SK-N-SH treated with all-trans-retinoic acid at 6 μM for 48 hours (cell line): ENCODE data around the gene KIAA0513.

Experiments
- ATAC-seq: fragments of 200-7000 bp; cut with Tn5 transposase; 3 replicates; pipeline ENCODE4 v1.9.1; 2020; ENCODE audit warnings: mild to moderate bottlenecking, moderate library complexity
- BACH2 ChIP-seq: fragments of 250-450 bp; sonication (Bioruptor Pico); IDR thresholded peaks from 2 replicates; pipeline ENCODE4 v1.9.0; 2021; ENCODE audit warnings: mild to moderate bottlenecking, borderline replicate concordance
- CSDC2 ChIP-seq: fragments of 250-450 bp; sonication (Bioruptor Pico); IDR thresholded peaks from 2 replicates; pipeline ENCODE4 v1.5.0; 2020; ENCODE audit warnings: mild to moderate bottlenecking, moderate library complexity
- CSRNP3 ChIP-seq: fragments of 250-450 bp; sonication (Bioruptor Pico); IDR thresholded peaks from 2 replicates; pipeline ENCODE4 v1.5.1; 2021; ENCODE audit warnings: mild to moderate bottlenecking, moderate library complexity
- ESRRG ChIP-seq: fragments of 250-450 bp; sonication (Bioruptor Pico); IDR thresholded peaks from 2 replicates; pipeline ENCODE4 v1.6.1; 2021; ENCODE audit warnings: mild to moderate bottlenecking
- GLIS3 ChIP-seq: fragments of 250-450 bp; sonication (Bioruptor Pico); IDR thresholded peaks from 2 replicates; pipeline ENCODE4 v1.5.0; 2020; ENCODE audit warnings: mild to moderate bottlenecking, moderate library complexity
- ISL1 ChIP-seq: fragments of 250-450 bp; sonication (Bioruptor Pico); IDR thresholded peaks from 2 replicates; pipeline ENCODE4 v2.1.2; 2022; ENCODE audit warnings: mild to moderate bottlenecking, moderate library complexity
- PATZ1 ChIP-seq: fragments of 250-450 bp; sonication (Bioruptor Pico); IDR thresholded peaks from 2 replicates; pipeline ENCODE4 v1.8.0; 2020; ENCODE audit warnings: mild to moderate bottlenecking, moderate library complexity, borderline replicate concordance
- POU6F1 ChIP-seq: fragments of 250-450 bp; sonication (Bioruptor Pico); IDR thresholded peaks from 2 replicates; pipeline ENCODE4 v1.8.0; 2021; ENCODE audit warnings: low read depth, mild to moderate bottlenecking, moderate library complexity, borderline replicate concordance
- PPARA ChIP-seq: fragments of 250-450 bp; sonication (Bioruptor Pico); IDR thresholded peaks from 2 replicates; pipeline ENCODE4 v1.5.0; 2020; ENCODE audit warnings: mild to moderate bottlenecking, borderline replicate concordance
- SNAI2 ChIP-seq: fragments of 250-450 bp; sonication (Bioruptor Pico); IDR thresholded peaks from 2 replicates; pipeline ENCODE4 v1.5.0; 2020; ENCODE audit warnings: mild to moderate bottlenecking, moderate library complexity
- TCF4 ChIP-seq: fragments of 250-450 bp; sonication (Bioruptor Pico); IDR thresholded peaks from 2 replicates; pipeline ENCODE4 v1.8.0; 2021; ENCODE audit warnings: mild to moderate bottlenecking, moderate library complexity, borderline replicate concordance
- TOX ChIP-seq: fragments of 250-450 bp; sonication (Bioruptor Pico); IDR thresholded peaks from 2 replicates; pipeline ENCODE4 v1.8.0; 2021; ENCODE audit warnings: mild to moderate bottlenecking, moderate library complexity, borderline replicate concordance
- TSHZ2 ChIP-seq: fragments of 250-450 bp; sonication (Bioruptor Pico); IDR thresholded peaks from 2 replicates; pipeline ENCODE4 v1.5.0; 2020; ENCODE audit warnings: mild to moderate bottlenecking, moderate library complexity
- ZC3H10 ChIP-seq: fragments of 250-450 bp; sonication (Bioruptor Pico); IDR thresholded peaks from 2 replicates; pipeline ENCODE4 v1.5.1; 2021; ENCODE audit warnings: mild to moderate bottlenecking, moderate library complexity
- ZFP3 ChIP-seq: fragments of 250-450 bp; sonication (Bioruptor Pico); IDR thresholded peaks from 2 replicates; pipeline ENCODE4 v1.5.0; 2020; ENCODE audit warnings: mild to moderate bottlenecking, moderate library complexity
- ZFP30 ChIP-seq: fragments of 450-650 bp; formaldehyde crosslinking; IDR thresholded peaks from 2 replicates; pipeline ENCODE4 v1.5.0; 2022; ENCODE audit warnings: mild to moderate bottlenecking, moderate library complexity
- ZNF565 ChIP-seq: fragments of 450-650 bp; formaldehyde crosslinking; conservative IDR thresholded peaks from 2 replicates; pipeline ENCODE4 v1.5.0; 2020; ENCODE audit warnings: low read depth, mild to moderate bottlenecking, moderate library complexity
- ZNF8 ChIP-seq: fragments of 450-650 bp; formaldehyde crosslinking; IDR thresholded peaks from 2 replicates; pipeline ENCODE4 v1.5.0; 2020; ENCODE audit warnings: mild to moderate bottlenecking, moderate library complexity

Gene KIAA0513

GRCh38 chr16:85138825-85139627 lies 111.4 kb downstream of the KIAA0513 start:
- ATAC-seq = no peak

GRCh38 chr16:85139881-85140339 lies 112.3 kb downstream of the KIAA0513 start:
- TF ChIP-seq TCF4 (no peak), ZFP3 (CRISPR knock-in tag) (no peak), POU6F1 (no peak), CSRNP3 (CRISPR knock-in tag) (no peak), BACH2 (CRISPR knock-in tag) (no peak), TSHZ2 (CRISPR knock-in tag) (no peak), SNAI2 (CRISPR knock-in tag) (no peak), CSDC2 (CRISPR knock-in tag) (no peak), ZNF565 (CRISPR knock-in tag) (no peak), ISL1 (CRISPR knock-in tag) (no peak), ZC3H10 (no peak), ESRRG (CRISPR knock-in tag) (no peak), ZNF8 (CRISPR knock-in tag) (no peak)
- no peak for ATAC-seq

More at GRCh38 chr16:85138825-85139627, 111.4 kb downstream of the KIAA0513 start:
- no peak for TF ChIP-seq TSHZ2 (CRISPR knock-in tag)
- TF ChIP-seq ZNF565 (CRISPR knock-in tag) = no peak
- TF ChIP-seq TOX = no peak
- no peak for TF ChIP-seq ISL1 (CRISPR knock-in tag)
- no peak for TF ChIP-seq CSDC2 (CRISPR knock-in tag)
- no peak for TF ChIP-seq BACH2 (CRISPR knock-in tag)
- TF ChIP-seq SNAI2 (CRISPR knock-in tag) = no peak
- TF ChIP-seq ZNF8 (CRISPR knock-in tag) = no peak
- TF ChIP-seq PPARA (CRISPR knock-in tag) = no peak
- TF ChIP-seq ESRRG (CRISPR knock-in tag) = no peak
- TF ChIP-seq PATZ1 (CRISPR knock-in tag) = no peak
- no peak for TF ChIP-seq ZC3H10
- no peak for TF ChIP-seq ZFP3 (CRISPR knock-in tag)
- no peak for TF ChIP-seq GLIS3 (CRISPR knock-in tag)
- TF ChIP-seq ZFP30 (CRISPR knock-in tag) = no peak
